HCT116 (cell line): ENCODE measurements around the gene EPHA2.

Source experiments
- ATF3 ChIP-seq: IDR thresholded peaks from 2 replicates; pipeline ENCODE4 v1.6.1; 2012
- CEBPB ChIP-seq: IDR thresholded peaks from 2 replicates; pipeline ENCODE4 v1.6.1; 2012; ENCODE audit warnings: low read depth
- CTCF ChIP-seq, 3 experiments: fragments of 200-600 bp in 1 of 3; sonication (generic) in 1 of 3; IDR thresholded peaks in 2 of 3; conservative IDR thresholded peaks in 1 of 3; 2 replicates each; pipeline ENCODE4 v1.5.1; 2012 to 2017; ENCODE audit warnings: low read depth in 2 of 3, low read length in 2 of 3, antibody characterized with exemption in 1 of 3, borderline replicate concordance in 1 of 3, control low read depth in 1 of 3, mild to moderate bottlenecking in 1 of 3, mixed read lengths in 1 of 3, mixed run types in 1 of 3, moderate library complexity in 1 of 3; ENCODE audit not compliant: insufficient read depth in 1 of 3
- ELF1 ChIP-seq: IDR thresholded peaks from 2 replicates; pipeline ENCODE4 v1.6.1; 2012; ENCODE audit warnings: low read depth, borderline replicate concordance
- EZH2 ChIP-seq: fragments of 200-600 bp; sonication (generic); IDR thresholded peaks from 2 replicates; pipeline ENCODE4 v1.6.1; 2017; ENCODE audit warnings: antibody characterized with exemption, mixed run types
- EZH2phosphoT487 ChIP-seq: fragments of 200-600 bp; IDR thresholded peaks from 2 replicates; pipeline ENCODE4 v1.6.1; 2018; ENCODE audit warnings: antibody characterized with exemption, borderline replicate concordance
- FOSL1 ChIP-seq: IDR thresholded peaks from 2 replicates; pipeline ENCODE4 v1.6.1; 2012; ENCODE audit warnings: low read depth
- POLR2A ChIP-seq: IDR thresholded peaks from 2 replicates; pipeline ENCODE4 v1.7.0; 2011; ENCODE audit warnings: borderline replicate concordance; ENCODE audit not compliant: insufficient read depth, insufficient read length; ENCODE audit errors: extremely low read depth
- RAD21 ChIP-seq: IDR thresholded peaks from 2 replicates; pipeline ENCODE4 v1.6.1; 2012; ENCODE audit warnings: low read depth, mild to moderate bottlenecking
- SRF ChIP-seq: IDR thresholded peaks from 2 replicates; pipeline ENCODE4 v1.6.1; 2012; ENCODE audit warnings: low read depth
- YY1 ChIP-seq: IDR thresholded peaks from 2 replicates; pipeline ENCODE4 v1.6.1; 2011; ENCODE audit warnings: low read length, low read depth, moderate library complexity, mild to moderate bottlenecking; ENCODE audit not compliant: insufficient replicate concordance; ENCODE audit errors: extremely low read depth
- ZNF274 ChIP-seq: fragments of 200-500 bp; sonication (Bioruptor generic); IDR thresholded peaks from 2 replicates; pipeline ENCODE4 v1.6.1; 2014; ENCODE audit warnings: mild to moderate bottlenecking, low read depth, low read length, inconsistent platforms

DNA sequence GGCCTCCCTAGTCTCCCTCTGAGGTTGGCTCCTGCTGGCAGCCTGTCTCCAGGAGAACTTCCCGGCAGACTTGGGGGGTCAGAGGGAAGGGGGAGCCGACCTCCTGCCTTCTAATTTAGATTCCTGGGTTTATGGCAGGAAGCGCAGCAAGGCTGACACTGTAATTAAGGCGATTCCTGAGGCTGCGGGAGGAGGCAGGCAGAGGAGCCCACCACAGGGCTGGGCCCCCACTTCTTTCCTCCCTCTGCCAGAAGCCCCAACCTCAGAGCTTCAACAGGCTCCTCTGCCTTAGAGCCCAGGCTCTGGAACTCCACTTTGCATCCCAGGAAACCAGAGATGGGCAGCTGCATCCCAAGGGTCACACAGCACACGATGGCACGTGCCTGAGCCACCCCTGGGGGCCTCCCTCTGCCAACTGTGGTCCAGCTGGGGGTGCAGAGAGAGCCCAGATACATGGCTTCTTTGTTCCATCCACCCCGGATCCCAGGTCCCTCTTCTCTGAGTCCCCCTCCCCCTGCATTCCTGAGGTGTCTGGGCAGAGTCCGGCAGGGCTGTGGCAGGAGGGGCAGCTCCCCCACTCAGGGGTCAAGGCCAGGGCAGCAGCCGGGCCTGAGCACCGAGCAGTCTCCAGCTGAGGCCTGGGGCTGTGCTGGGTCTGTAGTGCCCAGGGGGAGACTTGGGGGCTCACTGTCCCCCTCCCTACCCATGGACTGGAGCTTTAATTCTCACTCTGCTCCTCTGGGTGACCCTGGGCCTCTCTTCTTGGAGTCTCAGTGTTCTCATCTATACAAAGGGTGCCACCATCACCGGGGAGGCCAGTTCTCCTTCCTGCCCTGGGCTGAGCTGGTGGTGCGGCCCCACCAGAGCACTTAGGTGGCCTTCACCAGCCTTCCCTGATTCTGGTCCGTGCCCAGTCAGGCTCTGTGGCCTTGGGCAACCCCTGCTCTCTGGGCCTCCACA lies 43.0 kb downstream of the EPHA2 start:
- TF ChIP-seq CTCF (IDR thresholded peaks at IDR 0.05 in 2 of 3, conservative IDR thresholded peaks at IDR 0.05 in 1 of 3; ENCODE audit: borderline replicate concordance in 1 of 3, insufficient read depth in 1 of 3, low read depth in 2 of 3, low read length in 2 of 3) (no peak), FOSL1 (no peak), CEBPB (no peak), POLR2A (no peak), EZH2phosphoT487 (no peak), SRF (no peak), EZH2 (no peak), YY1 (no peak), ELF1 (no peak), ZNF274 (no peak), ATF3 (no peak), RAD21 (no peak)
